ENCODE measurements around the gene GABRE.
"Not testable (repeated sequence)": the region's sequence is repeated elsewhere in the genome, so short reads cannot be mapped to it uniquely, and the experiment has no call there.

The GABRE gene

GRCh38 chrX:151962034-151962433 lies 12.4 kb downstream of the GABRE start:
- DNase-seq, result no peak

DNA sequence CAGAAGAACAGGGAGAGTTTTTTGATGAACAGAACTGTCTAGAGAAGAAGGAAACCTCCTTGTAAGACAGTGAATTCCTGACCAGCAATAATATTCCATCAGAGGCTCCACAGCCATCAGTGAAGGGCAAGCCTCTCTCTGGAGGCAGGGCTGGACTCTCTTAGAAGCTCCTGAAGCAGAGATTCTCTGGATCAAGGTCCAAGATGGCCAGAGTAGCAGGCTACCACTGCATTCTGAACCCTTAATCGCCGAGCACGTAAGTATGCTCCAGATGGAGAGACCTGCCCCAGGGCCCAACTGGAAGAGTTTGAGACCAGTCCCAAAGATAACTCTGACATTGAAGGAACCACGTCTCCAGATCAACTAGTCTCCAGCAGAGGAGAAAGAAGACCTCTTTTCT lies 16.4 kb downstream of the GABRE start:
- no peak for DNase-seq

- no peak for DNase-seq
Observed at GRCh38 chrX:151954730-151955129, 19.7 kb downstream of the GABRE start.

- no peak for DNase-seq
Observed at GRCh38 chrX:151938172-151938571, 36.3 kb downstream of the GABRE start.

GRCh38 chrX:151935358-151935757 lies 39.1 kb downstream of the GABRE start:
- DNase-seq, result no peak

GRCh38 chrX:151929126-151929525 lies 45.4 kb downstream of the GABRE start:
- DNase-seq, result no peak

- DNase-seq, result no peak
Observed at GRCh38 chrX:151923648-151924047, 50.8 kb downstream of the GABRE start.

DNA sequence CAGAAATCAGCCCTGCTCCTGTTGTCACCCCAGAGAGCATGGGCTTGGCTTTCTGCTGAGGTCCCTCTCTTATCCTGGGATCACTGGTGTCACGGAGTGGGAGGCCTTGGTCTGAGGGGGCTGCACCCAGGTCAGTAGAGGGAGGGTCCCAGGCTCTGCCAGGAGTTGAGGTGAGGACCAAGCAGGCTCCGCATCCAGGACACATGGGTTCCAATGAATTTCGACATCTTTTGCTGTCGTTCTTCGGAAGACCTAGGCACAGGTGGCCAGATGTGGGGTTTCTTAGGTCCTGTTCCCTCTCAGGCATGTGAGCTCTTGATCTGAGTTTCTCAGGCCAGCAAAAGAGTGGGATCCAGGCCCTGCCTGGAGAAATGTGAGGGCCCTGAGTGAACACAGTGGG lies 51.8 kb downstream of the GABRE start:
- DNase-seq, result no peak

DNA sequence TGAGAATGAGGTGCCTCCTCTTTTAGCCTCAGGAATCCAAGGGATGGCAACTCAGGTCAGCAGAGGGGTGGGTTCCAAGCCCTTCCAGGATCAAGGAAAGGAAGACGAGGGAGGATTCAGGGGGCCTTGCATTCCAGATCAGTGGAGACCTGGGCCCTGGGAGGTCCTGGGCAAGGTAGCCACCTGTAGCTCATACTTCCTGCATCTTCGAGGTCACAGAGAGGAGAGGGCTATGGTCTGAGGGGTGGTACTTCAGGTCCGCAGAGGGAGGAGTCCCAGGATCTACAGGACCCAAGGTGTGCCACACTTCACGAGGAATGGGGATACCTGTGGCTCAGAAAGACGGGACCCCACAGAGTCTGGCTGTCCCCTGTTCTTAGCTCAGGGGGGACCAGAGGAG lies 52.6 kb downstream of the GABRE start:
- DNase-seq, result no peak

DNA sequence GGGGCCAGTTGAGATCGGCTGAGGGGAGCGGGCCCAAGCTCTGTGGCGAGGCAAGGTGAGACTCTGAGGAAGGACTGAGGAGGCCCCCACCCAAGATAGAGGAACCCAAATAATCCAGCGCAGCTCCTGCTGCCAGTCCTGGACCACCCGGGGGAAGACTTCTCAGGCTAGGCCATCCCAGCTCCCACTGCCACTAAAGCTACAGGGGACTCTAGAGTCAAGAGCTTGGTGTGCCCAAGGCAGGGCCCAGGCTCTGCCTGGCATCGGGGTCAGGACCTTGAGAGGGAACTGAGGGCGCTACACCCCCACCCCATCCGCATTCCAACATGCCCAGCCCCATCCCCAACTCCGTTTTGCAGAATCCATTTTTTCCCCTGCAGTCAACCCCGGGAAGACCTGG lies 53.2 kb downstream of the GABRE start:
- DNase-seq, result no peak

DNA sequence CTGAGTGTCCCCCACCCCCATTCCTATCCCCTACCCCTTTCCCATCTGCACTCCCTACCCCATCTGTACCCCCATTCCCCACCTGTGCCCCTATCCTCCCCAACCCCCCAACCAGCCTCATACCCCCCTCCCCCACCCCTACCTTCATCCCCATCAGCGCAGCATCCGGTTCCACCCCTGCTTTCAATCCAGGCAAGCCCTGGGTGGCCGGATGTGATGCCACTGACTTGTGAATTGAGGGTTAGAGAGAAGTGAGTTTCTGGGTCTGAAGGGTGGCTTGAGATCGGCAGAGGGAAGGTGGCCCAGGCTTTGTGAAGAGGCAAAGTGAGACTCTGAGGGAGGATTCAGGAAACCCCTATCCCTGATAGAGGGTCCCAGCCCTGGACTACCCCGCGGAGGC lies 53.9 kb downstream of the GABRE start:
- no peak for DNase-seq

- DNase-seq, result no peak
Observed at GRCh38 chrX:151920101-151920500, 54.4 kb downstream of the GABRE start.

GRCh38 chrX:151919610-151920009 lies 54.9 kb downstream of the GABRE start:
- DNase-seq, result no peak

DNA sequence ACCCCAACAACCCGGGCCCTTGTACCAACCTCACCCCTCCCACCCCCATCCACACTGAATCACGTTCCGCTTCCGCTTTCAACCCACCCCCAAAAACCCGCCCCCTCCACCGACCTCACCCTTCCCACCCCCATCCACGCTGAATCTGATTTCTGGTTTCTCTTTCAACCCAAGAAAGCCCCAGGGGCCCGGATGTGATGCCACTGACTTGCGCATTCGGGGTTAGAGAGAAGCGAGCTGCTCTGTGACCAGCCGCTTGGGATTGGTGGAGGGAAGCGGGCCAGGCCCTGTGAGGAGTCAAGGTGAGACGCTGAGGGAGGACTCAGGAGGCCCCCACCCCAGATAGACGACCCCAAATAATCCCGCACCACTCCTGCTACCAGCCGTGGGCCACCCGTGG lies 55.7 kb downstream of the GABRE start:
- DNase-seq, result not testable (repeated sequence)

- DNase-seq, result no peak
Observed at GRCh38 chrX:151912780-151913179, 61.7 kb downstream of the GABRE start, which contains the start of gene MAGEA4. TSS of gene MAGEA4 (plus strand) at chrX:151912889. CDS start at chrX:151923665, 10,776 bp downstream.

GRCh38 chrX:151912221-151912620 lies 62.3 kb downstream of the GABRE start:
- DNase-seq, result no peak

GRCh38 chrX:151904989-151905388 lies 69.5 kb downstream of the GABRE start:
- DNase-seq, result no peak

Measured in activated naive CD4-positive, alpha-beta T cell (primary cell).